GM12874 (cell line): Measurements from ENCODE around the gene GOLGA6D.

ENCODE experiments used
- TF ChIP-seq, protein P1 (sequence below): IDR thresholded peaks from 2 replicates; pipeline ENCODE4 v1.5.1; 2011; ENCODE audit warnings: low read depth, mild to moderate bottlenecking, control low read depth, low read length, moderate library complexity; ENCODE audit not compliant: insufficient read depth

Gene GOLGA6D

GRCh38 chr15:75342221-75342620, 59.6 kb downstream of the GOLGA6D start:
- TF ChIP-seq, protein P1, sequence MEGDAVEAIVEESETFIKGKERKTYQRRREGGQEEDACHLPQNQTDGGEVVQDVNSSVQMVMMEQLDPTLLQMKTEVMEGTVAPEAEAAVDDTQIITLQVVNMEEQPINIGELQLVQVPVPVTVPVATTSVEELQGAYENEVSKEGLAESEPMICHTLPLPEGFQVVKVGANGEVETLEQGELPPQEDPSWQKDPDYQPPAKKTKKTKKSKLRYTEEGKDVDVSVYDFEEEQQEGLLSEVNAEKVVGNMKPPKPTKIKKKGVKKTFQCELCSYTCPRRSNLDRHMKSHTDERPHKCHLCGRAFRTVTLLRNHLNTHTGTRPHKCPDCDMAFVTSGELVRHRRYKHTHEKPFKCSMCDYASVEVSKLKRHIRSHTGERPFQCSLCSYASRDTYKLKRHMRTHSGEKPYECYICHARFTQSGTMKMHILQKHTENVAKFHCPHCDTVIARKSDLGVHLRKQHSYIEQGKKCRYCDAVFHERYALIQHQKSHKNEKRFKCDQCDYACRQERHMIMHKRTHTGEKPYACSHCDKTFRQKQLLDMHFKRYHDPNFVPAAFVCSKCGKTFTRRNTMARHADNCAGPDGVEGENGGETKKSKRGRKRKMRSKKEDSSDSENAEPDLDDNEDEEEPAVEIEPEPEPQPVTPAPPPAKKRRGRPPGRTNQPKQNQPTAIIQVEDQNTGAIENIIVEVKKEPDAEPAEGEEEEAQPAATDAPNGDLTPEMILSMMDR = no peak
